SH-SY5Y (cell line): ENCODE data around the gene PGPEP1.
A peak's percentile ranks its signal among the peaks of the same experiment; 100 is the strongest.

Experiments used
- GATA2 ChIP-seq: IDR thresholded peaks from 2 replicates; pipeline ENCODE4 v1.6.1; 2011; ENCODE audit warnings: mild to moderate bottlenecking, low read depth, low read length
- GATA3 ChIP-seq: IDR thresholded peaks from 2 replicates; pipeline ENCODE4 v1.6.1; 2011; ENCODE audit warnings: low read depth, mild to moderate bottlenecking, low read length, moderate library complexity

The PGPEP1 gene

DNA sequence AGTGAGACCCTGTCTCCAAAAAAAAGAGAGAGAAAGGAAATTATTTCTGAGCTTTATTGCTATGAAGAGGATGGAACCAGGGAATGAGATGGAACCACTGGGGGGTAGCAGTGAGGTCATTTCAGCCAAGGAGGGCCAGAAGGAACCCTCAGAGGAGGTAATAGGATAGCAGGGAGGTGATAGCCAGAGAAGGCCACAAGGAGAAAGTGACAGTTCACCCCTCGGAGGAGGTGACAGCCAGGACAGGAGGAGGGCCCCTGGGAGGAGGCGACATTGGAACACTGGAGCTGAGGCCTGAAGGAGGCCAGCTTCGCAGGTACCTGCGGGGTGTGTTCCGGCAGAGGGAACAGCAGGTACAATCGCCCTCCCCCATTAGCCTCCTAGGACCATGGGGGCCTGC, 675 bp upstream of the PGPEP1 start:
- TF ChIP-seq GATA3 (no peak), GATA2 (no peak)

GRCh38 chr19:18340990-18341868, 831 bp downstream of the PGPEP1 start:
- TF ChIP-seq GATA2: no peak
- TF ChIP-seq GATA3: no peak

DNA sequence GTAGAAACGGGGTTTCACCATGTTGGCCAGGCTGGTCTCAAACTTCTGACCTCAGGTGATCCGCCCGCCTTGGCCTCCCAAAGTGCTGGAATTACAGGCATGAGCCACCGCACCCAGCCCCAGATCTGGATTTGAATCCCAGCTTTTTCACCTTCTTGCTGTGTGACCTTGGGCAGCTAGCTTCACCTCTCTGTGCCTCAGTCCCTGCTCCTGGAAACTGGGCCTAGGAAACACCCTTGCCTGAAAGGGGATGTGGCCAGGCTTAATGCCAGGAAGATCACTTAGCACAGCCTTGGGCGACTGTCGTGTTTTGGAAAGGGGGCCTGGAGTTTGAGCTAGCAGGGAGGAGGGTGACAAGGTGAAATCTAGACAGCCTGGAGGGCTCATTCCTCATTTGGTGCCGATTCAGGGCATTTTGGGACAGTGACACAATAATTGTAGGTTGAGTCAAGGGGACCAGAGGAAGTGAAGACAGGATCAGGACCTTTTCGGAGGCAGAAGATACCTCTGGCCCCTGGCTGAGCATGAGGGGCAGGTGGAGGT, 1.8 kb downstream of the PGPEP1 start:
- TF ChIP-seq GATA3 (no peak), GATA2 (no peak)

DNA sequence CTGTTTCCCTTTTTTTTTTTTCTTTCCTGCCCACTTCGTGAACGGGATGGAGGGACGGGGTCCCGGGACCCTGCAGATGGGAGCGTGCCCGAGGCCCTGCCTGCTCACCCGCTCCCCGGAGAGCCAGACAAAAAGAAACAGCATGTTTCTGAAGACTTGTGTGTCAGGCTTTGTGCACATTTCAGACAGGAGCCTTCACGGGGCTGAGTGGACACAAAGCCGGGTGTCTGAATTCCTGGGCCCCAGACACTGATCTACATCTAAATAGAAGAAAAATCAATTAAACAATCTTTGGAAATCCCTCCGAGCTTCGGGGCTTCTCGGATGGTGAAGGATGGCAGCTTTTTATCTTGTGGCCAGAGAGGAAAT, 4.2 kb downstream of the PGPEP1 start:
- TF ChIP-seq GATA2 (no peak), GATA3 (no peak)

DNA sequence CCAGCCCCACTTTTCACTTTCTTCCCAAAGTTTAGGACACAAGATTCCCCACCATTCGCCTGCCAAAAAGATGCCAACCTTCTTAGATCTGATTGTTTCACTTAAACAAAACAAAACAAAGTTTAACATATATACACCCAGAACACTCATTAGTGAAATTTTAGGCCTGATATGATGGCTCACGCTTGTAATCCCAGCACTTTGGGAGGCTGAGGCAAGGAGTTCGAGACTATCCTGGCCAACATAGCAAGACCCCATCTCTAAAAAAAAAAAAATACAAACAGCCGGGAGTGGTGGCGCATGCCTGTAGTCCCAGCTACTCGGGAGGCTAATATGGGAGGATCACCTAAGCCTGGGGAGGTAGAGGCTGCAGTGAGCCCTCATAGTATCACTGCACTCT, 4.9 kb downstream of the PGPEP1 start:
- TF ChIP-seq GATA2 (no peak), GATA3 (no peak)

DNA sequence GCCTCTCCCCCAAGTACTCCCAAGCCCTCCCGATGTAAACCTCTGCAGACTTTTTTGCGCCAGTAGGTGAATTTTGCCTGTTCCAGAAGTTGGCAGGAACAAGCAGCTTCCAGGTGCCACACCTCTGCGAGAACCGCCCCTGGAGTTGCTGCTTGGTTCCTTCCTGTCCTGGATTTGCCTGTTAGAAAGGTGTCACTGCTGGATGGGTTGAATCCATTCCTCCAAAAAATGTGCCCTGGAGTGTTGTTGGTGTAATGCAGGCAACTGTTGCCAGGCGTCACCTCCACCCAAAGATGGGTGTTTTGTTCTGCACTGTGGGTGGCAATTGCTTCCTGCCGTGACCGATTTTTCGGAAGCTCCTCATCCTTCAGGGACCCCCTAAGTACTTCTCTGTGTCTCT, 5.7 kb downstream of the PGPEP1 start:
- no peak for TF ChIP-seq GATA2
- TF ChIP-seq GATA3: no peak

- TF ChIP-seq GATA3 (no peak), GATA2 (no peak)
Measured at GRCh38 chr19:18348171-18348570, 7.8 kb downstream of the PGPEP1 start.

GRCh38 chr19:18349524-18350128, 9.2 kb downstream of the PGPEP1 start:
- no peak for TF ChIP-seq GATA2
- TF ChIP-seq GATA3: no peak

DNA sequence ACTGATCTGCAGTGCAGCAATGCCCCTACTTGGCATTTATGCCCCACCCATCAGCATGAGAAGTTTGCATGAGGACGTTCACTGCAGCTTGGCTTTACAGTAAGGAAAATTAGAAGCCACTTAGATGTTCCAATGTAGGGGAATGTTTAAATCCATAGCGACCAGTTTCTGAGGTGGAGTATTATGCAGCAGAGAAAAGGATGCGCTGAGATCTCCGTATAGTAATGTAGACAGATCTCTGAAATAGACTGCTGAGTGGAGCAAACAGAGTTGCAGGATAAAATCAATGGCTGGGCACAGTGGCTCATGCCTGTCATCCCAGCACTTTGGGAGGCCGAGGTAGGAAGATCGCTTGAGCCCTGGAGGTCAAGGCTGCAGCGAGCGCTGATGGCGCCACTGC, 10.1 kb downstream of the PGPEP1 start:
- TF ChIP-seq GATA2: no peak
- TF ChIP-seq GATA3: no peak

DNA sequence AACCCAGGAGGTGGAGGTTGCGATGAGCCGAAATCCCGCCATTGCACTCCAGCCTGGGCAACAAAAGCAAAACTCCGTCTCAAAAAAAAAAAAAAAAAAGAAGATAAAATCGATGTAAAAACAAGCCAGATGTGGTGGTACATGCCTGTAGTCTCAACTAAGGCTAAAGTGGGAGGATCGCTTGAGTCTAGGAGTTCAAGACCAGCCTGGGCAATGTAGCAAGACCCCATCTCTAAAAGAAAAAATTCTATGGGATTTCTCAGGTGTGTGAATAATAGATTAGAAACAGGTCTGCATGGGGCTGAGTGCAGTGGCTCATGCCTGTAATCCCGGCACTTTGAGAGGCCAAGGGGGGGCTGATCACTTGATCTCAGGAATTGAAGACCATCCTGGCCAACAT, 11.1 kb downstream of the PGPEP1 start:
- TF ChIP-seq GATA3 (no peak), GATA2 (no peak)

- no peak for TF ChIP-seq GATA2
- no peak for TF ChIP-seq GATA3
Measured at GRCh38 chr19:18353378-18354005, 13.1 kb downstream of the PGPEP1 start.

DNA sequence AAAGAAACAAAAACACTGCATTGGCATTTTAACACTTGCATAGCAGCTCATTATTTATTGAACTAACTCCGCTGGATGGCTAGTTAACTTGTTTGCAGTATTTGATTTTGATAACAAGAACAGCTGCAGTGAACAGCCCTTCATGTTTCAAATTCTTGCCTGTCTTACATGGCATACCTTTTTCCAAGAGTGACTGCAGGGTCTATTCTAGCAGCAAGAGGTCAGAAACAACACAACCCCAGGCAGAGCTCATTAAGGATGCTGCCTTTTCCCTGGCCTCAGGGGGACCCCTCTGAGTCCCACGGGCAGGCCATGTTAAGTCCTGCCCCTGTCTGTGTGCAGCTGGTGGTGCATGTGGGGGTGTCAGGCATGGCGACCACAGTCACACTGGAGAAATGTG, 16.6 kb downstream of the PGPEP1 start:
- TF ChIP-seq GATA2: no peak
- no peak for TF ChIP-seq GATA3

GRCh38 chr19:18361646-18362045, 21.2 kb downstream of the PGPEP1 start:
- TF ChIP-seq GATA3: no peak
- TF ChIP-seq GATA2: no peak

DNA sequence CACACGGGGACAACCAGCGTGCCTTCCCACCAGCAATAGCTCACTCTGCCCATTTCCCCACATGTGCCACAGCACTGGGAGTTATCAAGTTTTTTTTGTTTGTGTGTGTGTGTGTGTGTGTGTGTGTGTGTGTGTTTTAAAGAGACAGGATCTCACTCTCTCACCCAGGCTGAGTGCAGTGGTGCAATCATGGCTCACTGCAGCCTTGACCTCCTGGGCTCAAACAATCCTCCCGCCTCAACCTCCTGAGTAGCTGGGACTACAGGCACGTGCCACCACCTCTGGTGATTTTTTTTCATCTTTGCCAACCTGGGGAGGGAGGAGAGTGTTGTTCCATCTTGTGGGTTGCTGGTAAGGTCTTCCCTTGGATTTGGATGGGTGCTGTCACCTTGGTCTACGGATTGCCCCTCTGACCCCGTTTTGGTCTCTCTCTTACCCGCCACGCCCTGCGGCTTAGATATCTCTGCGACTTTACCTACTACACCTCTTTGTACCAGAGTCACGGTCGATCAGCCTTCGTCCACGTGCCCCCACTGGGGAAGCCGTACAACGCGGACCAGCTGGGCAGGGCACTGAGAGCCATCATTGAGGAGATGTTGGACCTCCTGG, 22.6 kb downstream of the PGPEP1 start:
- TF ChIP-seq GATA2 (no peak), GATA3 (no peak)

- no peak for TF ChIP-seq GATA2
- TF ChIP-seq GATA3: no peak
Measured at GRCh38 chr19:18363787-18364186, 23.4 kb downstream of the PGPEP1 start.

DNA sequence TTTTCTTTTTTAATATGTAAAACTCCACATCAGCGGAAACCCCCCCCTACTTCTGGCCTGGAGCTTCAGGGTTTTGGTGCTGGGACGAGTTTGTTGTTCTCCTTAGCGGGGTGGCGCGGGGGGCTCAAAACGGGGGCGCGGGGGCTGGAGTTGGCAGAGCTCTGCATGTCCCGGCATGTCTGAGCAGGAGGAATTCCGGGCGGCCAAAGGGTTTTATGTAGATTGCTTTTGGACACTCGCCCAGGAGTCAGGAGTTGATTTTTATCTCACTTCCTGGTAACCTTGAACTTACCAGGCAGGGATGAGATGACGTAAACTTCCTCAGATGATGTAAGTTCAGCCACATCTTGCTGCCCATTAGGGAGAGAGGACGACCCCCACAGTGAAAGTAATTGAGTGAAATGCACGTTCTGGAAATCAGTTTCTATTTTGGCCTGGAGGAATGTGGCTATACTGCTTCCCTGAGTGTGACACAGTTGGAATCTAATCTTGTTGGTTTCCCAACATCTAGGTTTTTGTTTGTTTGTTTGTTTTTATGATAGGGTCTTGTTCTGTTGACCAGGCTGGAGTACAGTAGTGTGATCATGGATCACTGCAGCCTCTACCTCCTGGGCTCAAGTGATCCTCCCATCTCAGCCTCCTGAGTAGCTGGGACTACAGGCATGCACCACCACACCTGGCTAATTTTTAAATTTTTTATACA, 24.6 kb downstream of the PGPEP1 start:
- peak; percentile 80; the same call in 1 of the 2 replicates for TF ChIP-seq GATA3
- peak; percentile 93 for TF ChIP-seq GATA2
